HepG2 (cell line): ENCODE measurements around the gene ASB16. TPM values are rescaled to one million over a fixed set of nuclear protein-coding genes. Genes with fewer than 3 reads are reported as not detected.

Source experiments
- AGO2 ChIP-seq: fragments of 200-400 bp; formaldehyde crosslinking; optimal IDR thresholded peaks from 2 replicates; pipeline ENCODE3; 2017; ENCODE audit warnings: mild to moderate bottlenecking, low read depth, low read length, moderate library complexity
- ASH2L ChIP-seq: fragments of 300-600, 200-600 bp; sonication (generic); IDR thresholded peaks from 2 replicates; pipeline ENCODE4 v1.7.0; 2017; ENCODE audit warnings: low read depth, mild to moderate bottlenecking, moderate library complexity, mixed read lengths, low read length; ENCODE audit not compliant: insufficient read length
- ATAD3A ChIP-seq: sonication (generic); formaldehyde crosslinking; IDR thresholded peaks from 2 replicates; pipeline ENCODE4 v1.4.0; 2020; ENCODE audit warnings: missing genetic modification reagents
- ATF6 ChIP-seq: sonication (generic); formaldehyde crosslinking; conservative IDR thresholded peaks from 2 replicates; pipeline ENCODE4 v1.4.0; 2020; ENCODE audit warnings: missing genetic modification reagents
- ATM ChIP-seq: fragments of 450-650 bp; IDR thresholded peaks from 2 replicates; pipeline ENCODE4 v1.7.1; 2017; ENCODE audit warnings: mild to moderate bottlenecking, borderline replicate concordance
- GATA4 ChIP-seq: sonication (generic); IDR thresholded peaks from 2 replicates; pipeline ENCODE4 v1.6.1; 2016; ENCODE audit warnings: antibody characterized with exemption, low read depth, borderline replicate concordance
- KDM5A ChIP-seq: fragments of 200-600 bp; sonication (generic); IDR thresholded peaks from 2 replicates; pipeline ENCODE4 v1.7.0; 2018; ENCODE audit warnings: antibody characterized with exemption, mild to moderate bottlenecking, low read length, borderline replicate concordance
- KDM5B ChIP-seq: sonication (generic); formaldehyde crosslinking; IDR thresholded peaks from 2 replicates; pipeline ENCODE4 v1.4.0; 2020; ENCODE audit warnings: missing genetic modification reagents, mild to moderate bottlenecking, borderline replicate concordance
- MAFF ChIP-seq: IDR thresholded peaks from 2 replicates; pipeline ENCODE4 v1.6.1; 2011; ENCODE audit warnings: low read depth, low read length, improper control_type of control experiment
- MED8 ChIP-seq: sonication (generic); formaldehyde crosslinking; IDR thresholded peaks from 2 replicates; pipeline ENCODE4 v1.8.1; 2023; ENCODE audit warnings: mild to moderate bottlenecking, missing genetic modification reagents; ENCODE audit not compliant: insufficient replicate concordance
- MIER2 ChIP-seq: IDR thresholded peaks from 2 replicates; pipeline ENCODE4 v1.6.1; 2016; ENCODE audit warnings: missing biosample characterization, missing genetic modification reagents
- NCOA1 ChIP-seq: sonication (generic); formaldehyde crosslinking; IDR thresholded peaks from 2 replicates; pipeline ENCODE4 v1.9.0; 2021; ENCODE audit warnings: missing genetic modification reagents
- NFKBIZ ChIP-seq: IDR thresholded peaks from 2 replicates; pipeline ENCODE4 v1.6.1; 2018; ENCODE audit warnings: missing genetic modification reagents, missing compliant biosample characterization
- NRL ChIP-seq: sonication (generic); formaldehyde crosslinking; IDR thresholded peaks from 2 replicates; pipeline ENCODE4 v1.5.0; 2020; ENCODE audit warnings: missing genetic modification reagents, mild to moderate bottlenecking, moderate library complexity, borderline replicate concordance
- PHF20 ChIP-seq: sonication (generic); formaldehyde crosslinking; IDR thresholded peaks from 2 replicates; pipeline ENCODE4 v1.5.0; 2020; ENCODE audit warnings: mild to moderate bottlenecking, missing genetic modification reagents
- RAD51 ChIP-seq: fragments of 450-650 bp; IDR thresholded peaks from 2 replicates; pipeline ENCODE4 v1.6.1; 2016; ENCODE audit warnings: borderline replicate concordance
- RARG ChIP-seq: sonication (generic); formaldehyde crosslinking; IDR thresholded peaks from 2 replicates; pipeline ENCODE4 v1.4.0; 2020; ENCODE audit warnings: low read depth, mild to moderate bottlenecking, missing genetic modification reagents
- SRSF1 ChIP-seq: fragments of 200-400 bp; formaldehyde crosslinking; optimal IDR thresholded peaks from 2 replicates; pipeline ENCODE3; 2017; ENCODE audit warnings: mild to moderate bottlenecking, low read depth, low read length, moderate library complexity
- SRY ChIP-seq: sonication (generic); formaldehyde crosslinking; IDR thresholded peaks from 2 replicates; pipeline ENCODE4 v1.8.0; 2022; ENCODE audit warnings: mild to moderate bottlenecking, missing genetic modification reagents
- ZFP1 ChIP-seq: IDR thresholded peaks from 2 replicates; pipeline ENCODE4 v1.6.1; 2016
- ZNF121 ChIP-seq: sonication (generic); formaldehyde crosslinking; IDR thresholded peaks from 2 replicates; pipeline ENCODE4 v1.5.0; 2020; ENCODE audit warnings: mild to moderate bottlenecking, missing genetic modification reagents
- ZNF225 ChIP-seq: sonication (generic); formaldehyde crosslinking; IDR thresholded peaks from 2 replicates; pipeline ENCODE4 v1.4.0; 2020; ENCODE audit warnings: mild to moderate bottlenecking, missing genetic modification reagents
- ZNF24 ChIP-seq: fragments of 450-650 bp; IDR thresholded peaks from 2 replicates; pipeline ENCODE4 v1.6.1; 2017; ENCODE audit warnings: antibody characterized with exemption, mild to moderate bottlenecking
- ZNF263 ChIP-seq: sonication (generic); formaldehyde crosslinking; IDR thresholded peaks from 2 replicates; pipeline ENCODE4 v1.4.0; 2020; ENCODE audit warnings: missing genetic modification reagents
- ZNF331 ChIP-seq: sonication (generic); formaldehyde crosslinking; IDR thresholded peaks from 2 replicates; pipeline ENCODE4 v1.4.0; 2020; ENCODE audit warnings: missing genetic modification reagents
- ZNF431 ChIP-seq: sonication (generic); formaldehyde crosslinking; IDR thresholded peaks from 2 replicates; pipeline ENCODE4 v1.9.0; 2022; ENCODE audit warnings: missing genetic modification reagents, low read depth, mild to moderate bottlenecking, borderline replicate concordance
- ZNF558 ChIP-seq: sonication (generic); formaldehyde crosslinking; IDR thresholded peaks from 2 replicates; pipeline ENCODE4 v1.9.0; 2022; ENCODE audit warnings: mild to moderate bottlenecking, missing genetic modification reagents, borderline replicate concordance
- ZNF678 ChIP-seq: sonication (generic); formaldehyde crosslinking; IDR thresholded peaks from 2 replicates; pipeline ENCODE4 v1.4.0; 2020; ENCODE audit warnings: mild to moderate bottlenecking, missing genetic modification reagents
- ZNF747 ChIP-seq: sonication (generic); formaldehyde crosslinking; IDR thresholded peaks from 2 replicates; pipeline ENCODE4 v1.8.1; 2023; ENCODE audit warnings: missing genetic modification reagents, mild to moderate bottlenecking, borderline replicate concordance
- ZNF780A ChIP-seq: sonication (generic); formaldehyde crosslinking; IDR thresholded peaks from 2 replicates; pipeline ENCODE4 v1.8.0; 2022; ENCODE audit warnings: mild to moderate bottlenecking, missing genetic modification reagents, moderate library complexity
- ZSCAN25 ChIP-seq: sonication (generic); formaldehyde crosslinking; IDR thresholded peaks from 2 replicates; pipeline ENCODE4 v1.8.0; 2022; ENCODE audit warnings: mild to moderate bottlenecking, missing genetic modification reagents
- polyA plus RNA-seq, 8 experiments: library from polyadenylated mRNA; depleted of rRNA in 3 of 8; stranded (reverse) in 7 of 8; unstranded in 1 of 8; fragments of >200 nt; fragmentation: Illumina TruSeq in 4 of 8; extraction: Trizol in 4 of 8; gene quantifications; 2 replicates each; pipeline versions ENCODE4 v1.2.1 to v1.2.3, GENCODE V29; 2011 to 2016; ENCODE audit warnings: low read depth in 4 of 8, missing spikeins in 1 of 8, mixed read lengths in 1 of 8; ENCODE audit not compliant: insufficient read depth in 1 of 8
- total RNA-seq, 5 experiments: library from RNA; depleted of rRNA; stranded (reverse); fragments of >200 nt; fragmentation: Illumina TruSeq; extraction: Trizol; gene quantifications; 2 replicates each; pipeline ENCODE4 v1.2.3, GENCODE V29; 2016; ENCODE audit warnings: low read depth in 1 of 5
- TF ChIP-seq, protein P1 (sequence below): sonication (generic); formaldehyde crosslinking; IDR thresholded peaks from 2 replicates; pipeline ENCODE4 v1.4.0; 2020; ENCODE audit warnings: mild to moderate bottlenecking, missing genetic modification reagents

The ASB16 gene
- total and polyA plus RNA-seq, 2 of the 13 experiments (the other 11 are each of a cell fraction or from before 2014, with no cell fraction given) = 0.07 TPM; not detected in 1

- TF ChIP-seq ZNF331 (CRISPR knock-in tag) (peak; percentile 7; the same call in 1 of the 2 replicates), ZNF747 (CRISPR knock-in tag) (no peak), ATF6 (CRISPR knock-in tag) (no peak), AGO2 (peak; percentile 86), ATAD3A (CRISPR knock-in tag) (no peak), KDM5A (peak; percentile 72; the same call in 1 of the 2 replicates), ZNF263 (CRISPR knock-in tag) (peak; percentile 59; the same call in 1 of the 2 replicates), NRL (peak; percentile 23; the same call in 1 of the 2 replicates), NCOA1 (CRISPR knock-in tag) (no peak), ZNF121 (CRISPR knock-in tag) (no peak), ZNF225 (no peak), MED8 (CRISPR knock-in tag) (no peak), SRSF1 (peak; percentile 61), KDM5B (CRISPR knock-in tag) (peak; percentile 96), MIER2 (no peak), ZFP1 (CRISPR knock-in tag) (no peak), MAFF (no peak), SRY (CRISPR knock-in tag) (no peak), ZNF678 (CRISPR knock-in tag) (0 out of 2 replicates have a peak, but pooled peaks have one; percentile 87), ATM (no peak), GATA4 (peak; percentile 55; the same call in 1 of the 2 replicates), NFKBIZ (no peak), ZNF780A (CRISPR knock-in tag) (no peak), ZNF558 (no peak; the same call in 1 of the 2 replicates), ZNF431 (CRISPR knock-in tag) (0 out of 2 replicates have a peak, but pooled peaks have one; percentile 60), PHF20 (CRISPR knock-in tag) (peak; percentile 72), RARG (CRISPR knock-in tag) (peak; percentile 75; the same call in 1 of the 2 replicates), ZNF24 (no peak), ZSCAN25 (no peak; the same call in 1 of the 2 replicates), RAD51 (no peak), ASH2L (peak; percentile 65)
- TF ChIP-seq, protein P1, sequence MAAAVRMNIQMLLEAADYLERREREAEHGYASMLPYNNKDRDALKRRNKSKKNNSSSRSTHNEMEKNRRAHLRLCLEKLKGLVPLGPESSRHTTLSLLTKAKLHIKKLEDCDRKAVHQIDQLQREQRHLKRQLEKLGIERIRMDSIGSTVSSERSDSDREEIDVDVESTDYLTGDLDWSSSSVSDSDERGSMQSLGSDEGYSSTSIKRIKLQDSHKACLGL (CRISPR knock-in tag) = peak; percentile 60; the same call in 1 of the 2 replicates
Measured at GRCh38 chr17:44200478-44201155, 30.1 kb downstream of the ASB16 start (continued).
